Measurements from ENCODE around the gene TLR10.

GRCh38 chr4:38815885-38816782 lies 33.3 kb upstream of the TLR10 start:
- TF ChIP-seq POLR2A (IDR thresholded peaks at IDR 0.05) (no peak), CTCF (IDR thresholded peaks at IDR 0.05) (no peak), POLR2AphosphoS5 (IDR thresholded peaks at IDR 0.05) (no peak), EP300 (IDR thresholded peaks at IDR 0.05) (no peak)
